Measurements from ENCODE around the gene CLEC2A.
"Not testable (repeated sequence)": the region's sequence is repeated elsewhere in the genome, so short reads cannot be mapped to it uniquely, and the experiment has no call there.

DNA sequence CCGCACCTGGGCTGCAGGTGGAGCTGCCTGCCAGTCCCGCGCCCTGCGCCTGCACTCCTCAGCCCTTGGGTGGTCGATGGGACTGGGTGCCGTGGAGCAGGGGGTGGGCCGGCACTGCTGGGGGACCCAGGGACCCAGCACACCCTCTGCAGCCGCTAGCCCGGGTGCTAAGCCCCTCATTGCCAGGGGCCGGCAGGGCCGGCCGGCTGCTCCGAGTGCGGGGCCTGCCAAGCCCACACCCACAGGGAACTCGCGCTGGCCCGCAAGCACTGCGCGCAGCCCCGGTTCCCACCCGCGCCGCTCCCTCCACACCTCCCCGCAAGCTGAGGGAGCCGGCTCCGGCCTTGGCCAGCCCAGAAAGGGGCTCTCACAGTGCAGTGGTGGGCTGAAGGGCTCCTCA lies 56.0 kb downstream of the CLEC2A start:
- TF ChIP-seq, protein P1, sequence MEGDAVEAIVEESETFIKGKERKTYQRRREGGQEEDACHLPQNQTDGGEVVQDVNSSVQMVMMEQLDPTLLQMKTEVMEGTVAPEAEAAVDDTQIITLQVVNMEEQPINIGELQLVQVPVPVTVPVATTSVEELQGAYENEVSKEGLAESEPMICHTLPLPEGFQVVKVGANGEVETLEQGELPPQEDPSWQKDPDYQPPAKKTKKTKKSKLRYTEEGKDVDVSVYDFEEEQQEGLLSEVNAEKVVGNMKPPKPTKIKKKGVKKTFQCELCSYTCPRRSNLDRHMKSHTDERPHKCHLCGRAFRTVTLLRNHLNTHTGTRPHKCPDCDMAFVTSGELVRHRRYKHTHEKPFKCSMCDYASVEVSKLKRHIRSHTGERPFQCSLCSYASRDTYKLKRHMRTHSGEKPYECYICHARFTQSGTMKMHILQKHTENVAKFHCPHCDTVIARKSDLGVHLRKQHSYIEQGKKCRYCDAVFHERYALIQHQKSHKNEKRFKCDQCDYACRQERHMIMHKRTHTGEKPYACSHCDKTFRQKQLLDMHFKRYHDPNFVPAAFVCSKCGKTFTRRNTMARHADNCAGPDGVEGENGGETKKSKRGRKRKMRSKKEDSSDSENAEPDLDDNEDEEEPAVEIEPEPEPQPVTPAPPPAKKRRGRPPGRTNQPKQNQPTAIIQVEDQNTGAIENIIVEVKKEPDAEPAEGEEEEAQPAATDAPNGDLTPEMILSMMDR (IDR thresholded peaks at IDR 0.05), result not testable (repeated sequence)
- TF ChIP-seq POLR2A (IDR thresholded peaks at IDR 0.05), result not testable (repeated sequence)
